GM10847 (cell line): ENCODE data around the gene TPRX1.
"Not testable (repeated sequence)": the region's sequence is repeated elsewhere in the genome, so short reads cannot be mapped to it uniquely, and the experiment has no call there.

Experiments
- POLR2A ChIP-seq: IDR thresholded peaks from 2 replicates; pipeline ENCODE4 v1.6.1; 2011; ENCODE audit not compliant: insufficient read length; ENCODE audit errors: extremely low read depth

The TPRX1 gene, protein sequence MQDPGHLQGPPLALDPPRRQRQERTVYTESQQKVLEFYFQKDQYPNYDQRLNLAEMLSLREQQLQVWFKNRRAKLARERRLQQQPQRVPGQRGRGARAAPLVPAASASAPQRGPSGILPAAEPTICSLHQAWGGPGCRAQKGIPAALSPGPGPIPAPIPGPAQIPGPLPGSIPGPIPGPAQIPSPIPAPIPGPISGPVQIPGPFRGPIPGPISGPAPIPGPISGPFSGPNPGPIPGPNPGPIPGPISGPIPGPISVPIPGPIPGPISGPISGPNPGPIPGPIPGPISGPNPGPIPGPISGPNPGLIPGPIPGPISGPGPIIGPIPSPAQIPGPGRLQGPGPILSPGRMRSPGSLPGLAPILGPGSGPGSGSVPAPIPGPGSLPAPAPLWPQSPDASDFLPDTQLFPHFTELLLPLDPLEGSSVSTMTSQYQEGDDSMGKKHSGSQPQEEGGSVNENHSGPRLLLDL

DNA sequence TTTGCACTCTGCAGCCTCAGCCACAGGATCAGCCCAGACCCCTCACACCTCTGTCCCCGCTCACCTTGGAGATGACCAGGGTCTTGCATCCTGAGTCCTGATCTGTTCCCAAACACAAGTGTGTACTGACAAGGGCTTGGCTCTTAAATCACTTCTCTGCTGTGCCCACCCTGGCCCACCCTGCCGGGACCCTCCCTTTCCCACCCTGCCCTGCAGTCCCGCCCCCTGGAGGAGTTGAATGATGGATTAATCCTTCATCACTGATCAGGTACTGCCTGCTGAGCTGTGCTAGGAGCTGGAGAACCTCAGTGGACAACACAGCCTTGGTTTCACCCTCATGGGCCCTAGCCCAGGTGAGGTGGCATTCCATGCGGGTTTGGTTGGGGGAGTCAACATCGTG, at the start of gene TPRX1:
Gene TPRX1 (minus strand): TSS at position 101 of the 400 bp plus-strand sequence. CDS start 12 bp downstream, at position 89.
- TF ChIP-seq POLR2A: not testable (repeated sequence)

DNA sequence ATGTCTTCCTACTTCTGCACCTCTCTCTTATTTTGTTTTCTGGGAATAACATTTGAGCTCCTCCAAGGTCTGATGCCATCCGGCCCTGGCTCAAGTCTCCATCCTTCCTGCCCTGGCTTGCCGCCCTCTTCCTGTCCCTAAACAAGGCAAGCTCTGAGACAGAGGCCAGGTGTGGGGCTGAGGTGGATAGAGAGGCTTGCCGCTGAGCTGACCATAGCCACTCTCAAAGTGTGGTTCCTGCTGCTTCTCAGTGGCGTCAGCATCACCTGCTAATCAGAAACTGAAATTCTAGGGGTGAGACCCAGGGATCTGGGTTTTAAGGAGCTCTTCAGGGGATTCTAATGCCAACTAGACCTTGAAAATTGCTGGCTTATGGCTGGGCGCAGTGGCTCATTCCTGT, 48.7 kb upstream of the TPRX1 start:
- TF ChIP-seq POLR2A: no peak

GRCh38 chr19:47848823-47849473, 44.6 kb upstream of the TPRX1 start:
- TF ChIP-seq POLR2A: no peak

GRCh38 chr19:47848425-47848822, 44.1 kb upstream of the TPRX1 start:
- TF ChIP-seq POLR2A: no peak

DNA sequence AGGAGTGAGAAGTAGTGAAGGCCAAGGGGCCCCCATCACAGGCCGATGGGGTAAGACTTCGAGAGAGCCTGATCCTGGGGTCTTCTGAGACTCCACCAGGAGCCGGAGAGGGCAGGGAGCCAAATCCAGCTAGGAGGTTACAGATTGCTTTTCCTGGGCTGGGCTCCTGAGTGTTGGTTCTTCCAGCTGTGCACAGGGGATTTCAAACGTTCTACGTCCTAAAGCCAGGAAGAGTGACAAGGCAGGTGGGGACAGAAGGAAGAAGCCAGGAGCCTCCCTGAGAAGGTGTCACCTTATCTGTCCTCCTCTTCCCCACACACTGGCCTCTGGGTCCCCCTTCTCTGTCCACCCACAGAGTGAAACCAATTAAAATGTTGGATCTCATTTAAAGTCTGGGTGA, 38.6 kb upstream of the TPRX1 start:
- TF ChIP-seq POLR2A: no peak

GRCh38 chr19:47839913-47840312, 35.6 kb upstream of the TPRX1 start:
- TF ChIP-seq POLR2A: no peak

GRCh38 chr19:47839411-47839810, 35.1 kb upstream of the TPRX1 start:
- no peak for TF ChIP-seq POLR2A

- TF ChIP-seq POLR2A: no peak
Observed at GRCh38 chr19:47836038-47836437, 31.7 kb upstream of the TPRX1 start.

GRCh38 chr19:47832723-47833122, 28.4 kb upstream of the TPRX1 start:
- TF ChIP-seq POLR2A: no peak

GRCh38 chr19:47826800-47827199, 22.4 kb upstream of the TPRX1 start:
- no peak for TF ChIP-seq POLR2A

DNA sequence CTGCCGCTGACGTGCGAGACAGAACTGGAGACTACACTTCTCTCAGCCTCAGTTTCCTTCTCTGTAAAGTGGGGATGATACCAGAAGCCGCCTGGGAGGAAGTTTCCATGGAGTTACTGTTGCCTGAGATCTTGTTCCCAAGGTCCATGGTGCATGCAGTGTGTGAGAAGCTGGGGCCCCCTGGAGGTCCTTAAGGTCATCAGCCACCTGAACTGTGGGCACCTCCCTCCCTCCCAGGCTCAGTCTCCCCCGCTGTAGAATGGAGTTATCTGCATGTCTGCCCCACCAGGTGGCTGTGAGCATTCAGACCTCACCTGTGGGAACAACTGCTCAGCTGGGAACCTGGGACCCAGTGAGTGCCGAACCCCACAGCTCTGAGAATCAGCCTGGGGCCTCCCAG, 20.0 kb upstream of the TPRX1 start:
- TF ChIP-seq POLR2A: no peak

GRCh38 chr19:47821460-47822020, 17.2 kb upstream of the TPRX1 start, which contains the start of gene CRX:
CRX (plus strand) TSS chr19:47821937; CDS start chr19:47834444, 12,507 bp downstream.
- TF ChIP-seq POLR2A: no peak

DNA sequence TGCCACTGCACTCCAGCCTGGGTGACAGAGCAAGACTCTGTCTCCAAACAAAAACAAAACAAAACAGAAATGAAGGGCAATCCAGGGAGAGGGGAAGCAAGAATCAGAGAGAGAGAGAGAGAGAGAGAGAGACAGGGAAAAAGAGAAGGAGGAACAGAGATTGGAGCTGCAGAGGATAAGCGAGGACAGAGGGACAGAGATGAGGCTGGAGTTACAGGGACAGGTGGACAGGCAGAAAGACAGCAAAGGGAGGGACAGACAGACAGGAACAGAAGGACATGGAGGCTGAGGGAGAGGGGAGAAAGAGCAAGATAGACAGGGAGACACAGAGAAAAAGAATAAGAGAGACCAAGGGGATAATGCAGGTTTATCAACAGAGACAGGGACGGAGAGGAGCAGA, 16.1 kb upstream of the TPRX1 start:
- no peak for TF ChIP-seq POLR2A

DNA sequence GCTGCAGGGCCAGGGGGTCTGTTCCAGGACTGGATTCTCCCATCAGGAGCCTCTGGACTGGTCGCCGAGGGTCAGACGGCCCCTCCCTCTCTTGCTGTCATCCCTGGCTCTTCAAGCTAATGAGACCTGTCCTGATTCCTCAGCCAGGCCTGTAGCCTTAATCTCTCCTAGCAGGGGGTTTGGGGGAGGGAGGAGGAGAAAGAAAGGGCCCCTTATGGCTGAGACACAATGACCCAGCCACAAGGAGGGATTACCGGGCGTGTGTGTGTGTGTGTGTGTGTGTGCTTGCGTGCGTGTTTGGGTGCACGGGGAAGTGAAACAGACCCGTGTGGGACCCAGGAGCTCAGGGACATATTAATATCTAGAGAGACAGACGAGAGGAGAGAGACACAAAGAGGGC, 15.5 kb upstream of the TPRX1 start:
- no peak for TF ChIP-seq POLR2A

- no peak for TF ChIP-seq POLR2A
Observed at GRCh38 chr19:47813995-47814328, 9.6 kb upstream of the TPRX1 start.
